Measurements from ENCODE around the gene RPAIN.

Gene RPAIN

GRCh38 chr17:5419959-5420653, at the start of gene RPAIN:
TSS of gene RPAIN (plus strand) at chr17:5420182. CDS start at chr17:5420211, 29 bp downstream.
- DNase-seq (ENCODE audit: low read depth): peak; percentile 61

GRCh38 chr17:5370411-5370810, 49.6 kb upstream of the RPAIN start:
- DNase-seq (ENCODE audit: low read depth): no peak

- DNase-seq (ENCODE audit: low read depth): no peak
Observed at GRCh38 chr17:5373112-5373511, 46.9 kb upstream of the RPAIN start.

- DNase-seq (ENCODE audit: low read depth): no peak
Observed at GRCh38 chr17:5378566-5379207, 41.3 kb upstream of the RPAIN start.

- DNase-seq (ENCODE audit: low read depth): no peak
Observed at GRCh38 chr17:5379351-5380107, 40.5 kb upstream of the RPAIN start.

GRCh38 chr17:5380491-5381135, 39.4 kb upstream of the RPAIN start:
- no peak for DNase-seq (ENCODE audit: low read depth)

- no peak for DNase-seq (ENCODE audit: low read depth)
Observed at GRCh38 chr17:5381542-5381941, 38.4 kb upstream of the RPAIN start.

GRCh38 chr17:5391678-5392077, 28.3 kb upstream of the RPAIN start:
- DNase-seq (ENCODE audit: low read depth): no peak

- no peak for DNase-seq (ENCODE audit: low read depth)
Observed at GRCh38 chr17:5396612-5397011, 23.4 kb upstream of the RPAIN start.

GRCh38 chr17:5399767-5400166, 20.2 kb upstream of the RPAIN start:
- no peak for DNase-seq (ENCODE audit: low read depth)

- no peak for DNase-seq (ENCODE audit: low read depth)
Observed at GRCh38 chr17:5405400-5405799, 14.6 kb upstream of the RPAIN start.

- DNase-seq (ENCODE audit: low read depth): no peak
Observed at GRCh38 chr17:5408186-5408585, 11.8 kb upstream of the RPAIN start.

- no peak for DNase-seq (ENCODE audit: low read depth)
Observed at GRCh38 chr17:5410594-5411272, 9.2 kb upstream of the RPAIN start.

- no peak for DNase-seq (ENCODE audit: low read depth)
Observed at GRCh38 chr17:5413682-5414081, 6.3 kb upstream of the RPAIN start.

- no peak for DNase-seq (ENCODE audit: low read depth)
Observed at GRCh38 chr17:5416901-5417300, 3.1 kb upstream of the RPAIN start.

GRCh38 chr17:5418858-5419355, 1.1 kb upstream of the RPAIN start:
- DNase-seq (ENCODE audit: low read depth): peak; percentile 19

GRCh38 chr17:5419356-5419958, 525 bp upstream of the RPAIN start, which contains the start of gene NUP88:
TSS of gene NUP88 (minus strand) at chr17:5419662. CDS start at chr17:5419650, 12 bp downstream.
- DNase-seq (ENCODE audit: low read depth): peak; percentile 91

GRCh38 chr17:5422505-5422904, 2.5 kb downstream of the RPAIN start:
- no peak for DNase-seq (ENCODE audit: low read depth)

- DNase-seq (ENCODE audit: low read depth): no peak
Observed at GRCh38 chr17:5424909-5425308, 4.9 kb downstream of the RPAIN start.

GRCh38 chr17:5425826-5426225, 5.8 kb downstream of the RPAIN start:
- DNase-seq (ENCODE audit: low read depth): no peak

- DNase-seq (ENCODE audit: low read depth): no peak
Observed at GRCh38 chr17:5429191-5429887, 9.4 kb downstream of the RPAIN start.

Data from stimulated activated CD8-positive, alpha-beta memory T cell treated with anti-CD3 and anti-CD28 coated beads, Interleukin-15, amount 100 ng/mL, for 24 hours (primary cell).